HG02938 (cell line): ENCODE measurements around the gene SPNS3.

ENCODE experiments used
- ATAC-seq: cut with Tn5 transposase; IDR thresholded peaks from one replicate; pipeline ENCODE4 v1.9.1; 2021; ENCODE audit warnings: mild to moderate bottlenecking, moderate library complexity; ENCODE audit not compliant: unreplicated experiment

Gene SPNS3

GRCh38 chr17:4463818-4464476 lies 30.2 kb downstream of the SPNS3 start:
- ATAC-seq = no peak

GRCh38 chr17:4465786-4466185 lies 32.0 kb downstream of the SPNS3 start:
- no peak for ATAC-seq

- ATAC-seq = no peak
Observed at GRCh38 chr17:4467287-4467686, 33.5 kb downstream of the SPNS3 start.

GRCh38 chr17:4469552-4469951 lies 35.8 kb downstream of the SPNS3 start:
- no peak for ATAC-seq

- ATAC-seq = no peak
Observed at GRCh38 chr17:4472286-4472685, 38.5 kb downstream of the SPNS3 start.

GRCh38 chr17:4474093-4474492 lies 40.4 kb downstream of the SPNS3 start:
- no peak for ATAC-seq

- ATAC-seq = no peak
Observed at GRCh38 chr17:4475001-4475400, 41.3 kb downstream of the SPNS3 start.

- no peak for ATAC-seq
Observed at GRCh38 chr17:4475463-4475862, 41.7 kb downstream of the SPNS3 start.

- ATAC-seq = no peak
Observed at GRCh38 chr17:4476017-4476416, 42.3 kb downstream of the SPNS3 start.

GRCh38 chr17:4476511-4477070 lies 42.9 kb downstream of the SPNS3 start:
- ATAC-seq = no peak

GRCh38 chr17:4477255-4477791 lies 43.6 kb downstream of the SPNS3 start:
- ATAC-seq = no peak

GRCh38 chr17:4478318-4478830 lies 44.6 kb downstream of the SPNS3 start:
- ATAC-seq = no peak

- no peak for ATAC-seq
Observed at GRCh38 chr17:4479340-4479981, 45.7 kb downstream of the SPNS3 start.

- no peak for ATAC-seq
Observed at GRCh38 chr17:4479982-4480751, 46.4 kb downstream of the SPNS3 start.

- ATAC-seq = no peak
Observed at GRCh38 chr17:4480929-4481898, 47.5 kb downstream of the SPNS3 start.

GRCh38 chr17:4482338-4483011 lies 48.7 kb downstream of the SPNS3 start:
- no peak for ATAC-seq

GRCh38 chr17:4483012-4483840 lies 49.5 kb downstream of the SPNS3 start:
- ATAC-seq = no peak
